ENCODE results near the gene TRAF2. TPM values are rescaled to one million over a fixed set of nuclear protein-coding genes. Genes with fewer than 3 reads are reported as not detected.

TRAF2 gene
- total and polyA plus RNA-seq, 4 donors = 4.8 to 22.1 (median 11.6) TPM

- no peaks in the 10 kb centered on the region for H3K27me3 ChIP-seq (ENCODE audit: control insufficient read depth in 1 of 2, insufficient read depth in 2 of 2, low read length in 1 of 2)
- 5 to 7% methylated on average over 58 to 74 of the region's 74 CpGs for WGBS, 2 donors
- H3K9me3 ChIP-seq (ENCODE audit: control insufficient read depth, low read length) = no peaks in the 10 kb centered on the region
- peaks cover 0 to 10% of the 10 kb centered on the region in 2 donors for H3K36me3 ChIP-seq (ENCODE audit: control insufficient read depth in 1 of 2, insufficient read depth in 2 of 2, low read length in 1 of 2)
- intact Hi-C loops (cut with DNase I) = loop anchor here (2.0 to 10.0 kb wide), 7 partner anchors 48 to 160 kb away; partner anchors contain the start of genes TRAF2 (in 2 of the 2), AJM1 (in 1 of the 2), FUT7 (in 1 of the 2) and MAMDC4 (in 1 of the 2)
- DNase-seq = peak; percentile 97 to 98
- peak within 1 kb of the TSS; percentile 72 to 76 for H3K4me3 ChIP-seq (ENCODE audit: low read length in 2 of 2)
- H3K4me1 ChIP-seq (ENCODE audit: control insufficient read depth in 1 of 2, insufficient read depth in 2 of 2, low read length in 2 of 2) = no peaks in the 10 kb centered on the region
- peak; percentile 89 for ATAC-seq (ENCODE audit: low FRiP score)
- peak within 1 kb of the TSS in 1 of 2 donors; percentile 14 for H3K27ac ChIP-seq (ENCODE audit: low read depth in 1 of 2, low read length in 2 of 2)
Measured at GRCh38 chr9:136944519-136945332, 58.4 kb downstream of the TRAF2 start, which contains the start of the genes C8G and FBXW5. C8G (plus strand) TSS chr9:136945243; CDS start chr9:136945321, 78 bp downstream. FBXW5 (minus strand) TSS chr9:136944738; CDS start chr9:136944083, 655 bp downstream.

- Histone ChIP-seq H3K9me3 (ENCODE audit: control insufficient read depth, low read length) (no peaks in the 10 kb centered on the region), H3K27me3 (ENCODE audit: control insufficient read depth in 1 of 2, insufficient read depth in 2 of 2, low read length in 1 of 2) (no peaks in the 10 kb centered on the region), H3K36me3 (ENCODE audit: control insufficient read depth in 1 of 2, insufficient read depth in 2 of 2, low read length in 1 of 2) (peaks cover 0 to 8% of the 10 kb centered on the region in 2 donors), H3K4me1 (ENCODE audit: control insufficient read depth in 1 of 2, insufficient read depth in 2 of 2, low read length in 2 of 2) (no peaks in the 10 kb centered on the region), H3K27ac (ENCODE audit: low read depth in 1 of 2, low read length in 2 of 2) (no peak overlapping the region), H3K4me3 (ENCODE audit: low read length in 2 of 2) (no peak overlapping the region)
- intact Hi-C loops (cut with DNase I) = loop anchor here (2.0 to 10.0 kb wide), 5 partner anchors 47 to 161 kb away; partner anchors contain the start of genes TRAF2 (in 2 of the 2), AJM1 (in 1 of the 2), FUT7 (in 1 of the 2) and PAXX (in 1 of the 2)
- whole genome bisulfite sequencing, 2 donors = 87 to 90% methylated on average over 30 of the region's 30 CpGs
- ATAC-seq (ENCODE audit: low FRiP score) = no peak
- DNase-seq = peak in 1 of 2 donors; percentile 51
Measured at GRCh38 chr9:136945333-136946227, 59.3 kb downstream of the TRAF2 start.

DNA sequence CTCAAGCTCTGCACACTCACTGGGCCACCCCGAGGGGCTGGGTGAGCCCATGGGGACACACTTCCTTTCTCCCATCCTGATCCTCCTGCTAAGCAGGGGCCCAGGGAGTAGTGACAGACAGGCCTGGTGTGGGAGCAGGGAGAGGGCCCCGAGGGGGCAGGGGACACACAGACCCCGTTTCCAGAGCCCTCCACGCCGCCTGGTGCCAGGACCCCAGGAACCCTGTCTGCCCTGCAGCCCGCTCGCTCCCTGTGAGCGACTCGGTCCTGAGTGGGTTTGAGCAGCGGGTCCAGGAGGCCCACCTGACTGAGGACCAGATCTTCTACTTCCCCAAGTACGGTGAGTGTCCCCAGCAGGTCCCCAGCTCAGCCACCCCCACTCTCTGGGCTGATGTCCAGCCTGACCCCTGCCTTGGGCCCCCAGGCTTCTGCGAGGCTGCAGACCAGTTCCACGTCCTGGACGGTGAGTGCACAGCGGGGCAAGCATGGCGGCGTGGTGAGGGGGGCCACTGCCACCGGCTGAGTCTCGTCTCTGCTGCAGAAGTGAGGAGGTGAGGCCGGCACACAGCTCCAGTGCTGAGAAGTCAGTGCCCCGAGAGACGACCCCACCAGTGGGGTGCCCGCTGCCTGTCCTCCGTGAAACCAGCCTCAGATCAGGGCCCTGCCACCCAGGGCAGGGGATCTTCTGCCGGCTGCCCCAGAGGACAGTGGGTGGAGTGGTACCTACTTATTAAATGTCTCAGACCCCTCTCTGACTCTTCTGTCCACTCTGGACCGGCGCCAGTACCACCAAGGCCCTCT, 60.1 kb downstream of the TRAF2 start:
- 79 to 80% methylated on average over 27 of the region's 27 CpGs for WGBS, 2 donors
- no peaks in the 10 kb centered on the region for H3K4me1 ChIP-seq (ENCODE audit: control insufficient read depth in 1 of 2, insufficient read depth in 2 of 2, low read length in 2 of 2)

DNA sequence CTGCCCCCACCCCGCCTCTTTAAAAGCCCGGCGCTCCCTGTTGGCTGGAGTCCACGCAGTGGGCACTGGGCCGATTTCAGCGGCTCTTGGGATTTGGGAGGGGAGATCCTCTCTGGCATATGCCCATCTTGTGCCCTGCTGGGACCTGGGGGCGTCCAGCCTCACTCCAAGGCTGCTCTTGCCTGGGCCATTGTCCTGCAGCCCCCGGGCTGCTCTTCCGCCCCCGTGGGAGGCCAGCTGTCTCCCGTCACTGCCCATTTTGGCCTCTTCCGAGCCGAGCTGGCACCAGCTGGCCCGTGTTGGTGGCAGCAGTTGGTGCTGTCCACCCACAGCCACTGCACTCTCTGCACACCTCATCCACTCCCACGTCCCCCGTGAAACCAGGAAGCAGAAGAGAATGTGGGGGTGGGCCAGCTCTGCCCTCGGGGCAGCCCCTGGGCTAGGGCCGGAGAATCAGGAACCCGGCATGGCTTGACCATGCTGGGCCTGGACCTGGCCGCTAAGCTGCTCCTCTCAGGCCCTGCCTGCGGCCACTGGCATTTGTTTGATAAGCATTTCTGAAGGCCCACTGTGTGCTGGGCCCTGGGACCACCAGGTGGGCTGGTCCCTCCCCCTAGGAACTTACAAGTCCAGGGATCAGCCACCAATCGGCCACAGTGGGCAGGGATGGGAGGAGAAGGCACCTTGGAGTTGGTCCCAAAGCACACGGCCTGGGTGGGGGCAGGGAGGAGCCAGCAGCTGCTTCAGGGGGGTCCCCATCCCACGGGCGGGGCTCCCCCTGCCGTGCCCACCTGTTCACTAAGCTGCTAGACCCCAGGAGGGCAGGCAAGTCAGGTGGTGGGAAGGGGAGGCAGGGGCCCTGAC, 60.9 kb downstream of the TRAF2 start:
- 17 to 24% methylated on average over 26 of the region's 26 CpGs for WGBS, 2 donors

More for the DNA sequence above, 60.1 kb downstream of the TRAF2 start:
- Histone ChIP-seq H3K9me3 (ENCODE audit: control insufficient read depth, low read length) (no peaks in the 10 kb centered on the region), H3K36me3 (ENCODE audit: control insufficient read depth in 1 of 2, insufficient read depth in 2 of 2, low read length in 1 of 2) (peaks cover 0 to 2% of the 10 kb centered on the region in 2 donors), H3K27ac (ENCODE audit: low read depth in 1 of 2, low read length in 2 of 2) (no peak overlapping the region), H3K27me3 (ENCODE audit: control insufficient read depth in 1 of 2, insufficient read depth in 2 of 2, low read length in 1 of 2) (no peaks in the 10 kb centered on the region), H3K4me3 (ENCODE audit: low read length in 2 of 2) (no peak overlapping the region)
- DNase-seq = peak in 1 of 2 donors; percentile 48
- intact Hi-C loops (cut with DNase I) = loop anchor here (5.0 to 10.0 kb wide), 4 partner anchors 46 to 162 kb away; partner anchors contain the start of genes TRAF2 (in 2 of the 2), FUT7 (in 1 of the 2) and PAXX (in 1 of the 2)
- no peak for ATAC-seq (ENCODE audit: low FRiP score)

DNA sequence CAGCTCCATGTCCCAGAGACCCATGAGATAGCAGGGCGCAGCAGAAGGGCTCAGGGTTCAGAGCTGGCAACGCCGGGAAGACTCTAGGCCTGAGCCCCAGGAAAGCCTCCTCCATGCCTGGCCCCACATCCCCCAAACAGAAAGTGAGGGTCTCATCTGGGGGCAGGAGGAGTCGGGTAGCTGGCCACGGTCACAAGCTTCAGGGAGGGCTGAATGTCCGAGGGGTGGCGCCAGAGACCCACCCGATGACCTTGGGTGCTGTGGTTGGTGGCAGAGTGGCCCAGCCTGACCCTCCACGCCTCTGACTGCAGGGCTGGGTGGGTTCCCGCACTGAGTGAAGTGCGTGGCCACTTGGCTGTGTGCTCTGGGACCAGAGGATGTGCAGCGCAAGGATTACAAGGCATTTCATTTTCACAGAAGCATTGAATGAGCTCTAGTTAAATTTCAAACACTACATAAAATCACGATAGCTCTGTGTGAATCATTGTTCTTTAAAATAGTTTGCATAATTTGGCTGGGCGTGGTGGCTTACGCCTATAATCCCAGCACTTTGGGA, 61.7 kb downstream of the TRAF2 start:
- no peaks in the 10 kb centered on the region for H3K4me1 ChIP-seq (ENCODE audit: control insufficient read depth in 1 of 2, insufficient read depth in 2 of 2, low read length in 2 of 2)
- no peaks in the 10 kb centered on the region for H3K36me3 ChIP-seq (ENCODE audit: control insufficient read depth in 1 of 2, insufficient read depth in 2 of 2, low read length in 1 of 2)
- H3K4me3 ChIP-seq (ENCODE audit: low read length in 2 of 2) = no peak overlapping the region
- H3K9me3 ChIP-seq (ENCODE audit: control insufficient read depth, low read length) = no peaks in the 10 kb centered on the region
- ATAC-seq (ENCODE audit: low FRiP score) = no peak
- DNase-seq = peak in 1 of 2 donors; percentile 72
- H3K27me3 ChIP-seq (ENCODE audit: control insufficient read depth in 1 of 2, insufficient read depth in 2 of 2, low read length in 1 of 2) = no peaks in the 10 kb centered on the region
- intact Hi-C loops (cut with DNase I) = loop anchor here (5.0 to 10.0 kb wide), 4 partner anchors 44 to 163 kb away; partner anchors contain the start of genes TRAF2 (in 2 of the 2), FUT7 (in 1 of the 2) and PAXX (in 1 of the 2)
- 35 to 42% methylated on average over 15 of the region's 15 CpGs for WGBS, 2 donors
- H3K27ac ChIP-seq (ENCODE audit: low read depth in 1 of 2, low read length in 2 of 2) = no peak overlapping the region

More for the DNA sequence above, 60.9 kb downstream of the TRAF2 start:
- intact Hi-C loops (cut with DNase I) = loop anchor here (5.0 to 10.0 kb wide), 4 partner anchors 45 to 162 kb away; partner anchors contain the start of genes TRAF2 (in 2 of the 2), FUT7 (in 1 of the 2) and PAXX (in 1 of the 2)
- no peaks in the 10 kb centered on the region for H3K36me3 ChIP-seq (ENCODE audit: control insufficient read depth in 1 of 2, insufficient read depth in 2 of 2, low read length in 1 of 2)
- peak in 1 of 2 donors; percentile 49 for DNase-seq
- no peak for ATAC-seq (ENCODE audit: low FRiP score)
- no peaks in the 10 kb centered on the region for H3K9me3 ChIP-seq (ENCODE audit: control insufficient read depth, low read length)
- H3K27me3 ChIP-seq (ENCODE audit: control insufficient read depth in 1 of 2, insufficient read depth in 2 of 2, low read length in 1 of 2) = no peaks in the 10 kb centered on the region
- H3K27ac ChIP-seq (ENCODE audit: low read depth in 1 of 2, low read length in 2 of 2) = no peak overlapping the region
- H3K4me1 ChIP-seq (ENCODE audit: control insufficient read depth in 1 of 2, insufficient read depth in 2 of 2, low read length in 2 of 2) = no peaks in the 10 kb centered on the region
- H3K4me3 ChIP-seq (ENCODE audit: low read length in 2 of 2) = no peak overlapping the region

DNA sequence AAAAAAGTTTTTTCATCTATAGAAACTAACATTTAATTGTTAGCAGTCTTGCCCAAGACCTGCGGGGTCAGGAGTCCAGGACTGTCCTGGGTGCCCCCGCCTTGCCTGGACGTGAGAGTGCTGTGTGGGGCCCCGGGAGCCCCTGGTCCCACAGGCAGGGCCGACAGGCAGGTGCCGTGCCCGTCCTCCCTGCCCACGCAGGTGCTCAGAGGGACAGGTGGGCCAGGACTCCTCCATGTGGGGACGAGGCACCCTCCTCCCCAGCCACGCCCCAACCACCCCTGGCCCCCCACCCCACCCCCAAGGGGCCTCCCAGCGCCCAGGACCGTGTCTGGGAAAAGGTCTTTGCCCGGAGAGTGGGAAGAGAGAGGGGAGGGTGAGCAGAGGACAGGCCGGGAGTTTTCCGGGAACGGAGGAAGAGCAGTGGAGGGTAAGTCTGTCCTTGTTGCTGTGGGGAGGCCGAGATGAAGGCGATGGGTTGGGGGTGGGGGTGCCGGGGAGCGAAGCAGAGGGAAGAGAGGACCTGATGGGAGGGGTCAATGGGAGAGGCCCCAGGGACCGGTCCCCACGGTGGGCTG, 63.0 kb downstream of the TRAF2 start:
- Histone ChIP-seq H3K27me3 (ENCODE audit: control insufficient read depth in 1 of 2, insufficient read depth in 2 of 2, low read length in 1 of 2) (no peaks in the 10 kb centered on the region), H3K27ac (ENCODE audit: low read depth in 1 of 2, low read length in 2 of 2) (no peak overlapping the region), H3K9me3 (ENCODE audit: control insufficient read depth, low read length) (no peaks in the 10 kb centered on the region), H3K4me3 (ENCODE audit: low read length in 2 of 2) (peak overlapping the region; percentile 21 to 41), H3K4me1 (ENCODE audit: control insufficient read depth in 1 of 2, insufficient read depth in 2 of 2, low read length in 2 of 2) (no peaks in the 10 kb centered on the region), H3K36me3 (ENCODE audit: control insufficient read depth in 1 of 2, insufficient read depth in 2 of 2, low read length in 1 of 2) (no peaks in the 10 kb centered on the region)
- intact Hi-C loops (cut with DNase I) = loop anchor here (5.0 to 10.0 kb wide), 4 partner anchors 43 to 165 kb away; partner anchors contain the start of genes TRAF2 (in 2 of the 2), FUT7 (in 1 of the 2) and PAXX (in 1 of the 2)
- ATAC-seq (ENCODE audit: low FRiP score) = no peak
- DNase-seq = no peak
- 18 to 24% methylated on average over 19 to 22 of the region's 22 CpGs for WGBS, 2 donors

Data from aorta (tissue), 5 donors.